SIG-M5 (cell line): ENCODE measurements around the gene ADGRL3.

Experiments
- DNase-seq: peaks from one replicate; lab custom pipeline; 2025; lab: John Stamatoyannopoulos, UW

ADGRL3 gene

DNA sequence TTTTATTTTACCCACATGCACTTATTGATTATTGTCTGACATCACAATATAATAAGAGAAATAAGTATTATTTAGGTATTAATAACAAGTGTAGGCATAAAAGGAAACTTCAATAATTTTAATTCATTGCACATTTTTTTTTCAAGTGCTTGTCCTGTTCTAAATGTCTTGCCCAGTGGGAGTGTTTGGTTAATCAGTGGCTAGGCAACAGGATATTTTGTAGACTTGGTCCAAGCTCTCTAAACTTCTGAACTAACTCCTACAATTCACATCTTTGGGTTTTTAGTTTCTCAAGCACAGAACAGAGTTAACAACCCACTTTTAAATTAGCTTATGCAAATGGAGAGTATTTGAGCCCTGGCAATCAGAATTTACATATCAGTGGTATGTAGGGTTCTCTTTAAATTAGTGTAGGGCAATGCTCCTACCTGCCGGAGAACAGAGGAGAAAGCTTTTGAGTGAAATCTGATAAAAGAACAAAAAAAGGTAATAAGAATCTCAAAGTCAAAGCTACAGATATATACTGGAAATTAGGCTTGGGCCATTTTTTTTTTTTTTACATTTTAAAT, 353.5 kb downstream of the ADGRL3 start:
- DNase-seq: no peak

GRCh38 chr4:61555789-61556188, 355.7 kb downstream of the ADGRL3 start:
- no peak for DNase-seq

GRCh38 chr4:61556277-61556676, 356.2 kb downstream of the ADGRL3 start:
- DNase-seq: no peak

DNA sequence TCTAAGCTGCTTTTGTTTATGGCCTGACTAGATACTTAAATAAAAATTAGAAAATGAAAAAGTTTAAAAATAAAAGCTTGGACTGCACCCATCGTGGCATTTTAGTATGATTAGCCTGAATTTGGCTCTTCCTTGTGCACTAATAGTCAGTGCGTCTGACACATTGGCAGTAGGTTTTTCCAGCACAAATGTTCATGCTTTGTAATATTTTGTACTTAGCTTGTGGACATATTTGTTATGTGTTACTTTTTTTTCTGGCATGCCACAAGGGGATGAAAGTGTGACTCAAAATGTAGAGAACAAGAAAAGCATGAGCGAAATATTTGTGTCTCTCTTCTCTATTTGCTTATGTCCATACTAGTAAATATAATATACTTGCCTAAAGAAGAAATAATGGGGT, 359.3 kb downstream of the ADGRL3 start:
- no peak for DNase-seq

DNA sequence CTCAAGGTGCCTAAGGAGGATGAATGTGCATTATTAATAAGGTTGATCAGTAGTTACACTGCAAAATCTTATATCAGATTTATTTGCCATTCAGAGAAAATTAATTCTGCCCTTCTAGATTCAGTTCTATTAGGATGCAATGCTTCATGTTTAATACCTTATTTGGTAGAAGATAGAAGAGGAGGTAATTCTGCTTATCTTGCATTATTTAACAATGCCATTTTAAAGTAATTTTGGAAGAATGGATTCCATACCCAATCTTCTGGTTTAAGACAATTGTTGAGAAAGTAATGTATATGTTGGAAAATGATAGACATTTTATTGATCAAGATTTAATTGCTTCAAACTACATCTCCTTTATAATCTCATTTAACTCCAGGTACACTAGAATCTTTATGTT, 360.9 kb downstream of the ADGRL3 start:
- no peak for DNase-seq

DNA sequence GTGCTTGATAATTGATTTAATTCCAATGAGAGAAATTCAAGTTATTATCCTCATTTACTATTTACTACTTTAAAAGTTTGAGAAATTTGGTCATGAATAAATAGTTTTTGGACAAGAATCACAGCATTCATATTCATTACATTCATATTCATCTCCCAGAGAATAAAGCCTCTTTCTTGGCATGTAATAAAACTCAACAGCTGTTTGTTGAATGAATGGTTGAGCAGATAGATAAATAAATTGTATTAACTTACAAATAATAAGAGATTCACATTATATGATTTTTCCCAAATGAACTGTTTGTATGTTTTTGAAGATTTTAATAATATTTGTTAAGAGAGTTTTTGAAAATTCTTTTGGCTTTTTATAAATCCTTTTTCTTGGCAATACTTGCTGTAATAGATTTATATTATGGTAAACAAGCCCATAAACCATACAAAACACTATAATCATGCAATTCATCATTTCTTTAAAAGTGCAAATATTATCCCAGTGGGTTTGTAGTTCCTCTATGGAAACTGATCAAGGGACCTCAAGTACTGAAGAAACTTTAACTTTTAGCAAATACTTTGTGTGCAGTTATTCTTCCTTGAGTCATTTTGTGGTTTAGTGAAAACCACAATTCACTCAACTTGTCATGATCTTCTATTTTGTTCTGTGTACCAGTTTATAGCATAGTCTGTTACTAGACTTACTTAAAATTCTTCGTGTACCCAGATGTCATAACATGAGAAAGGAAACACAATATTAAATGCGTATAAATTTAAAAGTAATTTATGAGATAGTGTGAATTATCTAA, 371.8 kb downstream of the ADGRL3 start:
- peak; percentile 52 for DNase-seq

DNA sequence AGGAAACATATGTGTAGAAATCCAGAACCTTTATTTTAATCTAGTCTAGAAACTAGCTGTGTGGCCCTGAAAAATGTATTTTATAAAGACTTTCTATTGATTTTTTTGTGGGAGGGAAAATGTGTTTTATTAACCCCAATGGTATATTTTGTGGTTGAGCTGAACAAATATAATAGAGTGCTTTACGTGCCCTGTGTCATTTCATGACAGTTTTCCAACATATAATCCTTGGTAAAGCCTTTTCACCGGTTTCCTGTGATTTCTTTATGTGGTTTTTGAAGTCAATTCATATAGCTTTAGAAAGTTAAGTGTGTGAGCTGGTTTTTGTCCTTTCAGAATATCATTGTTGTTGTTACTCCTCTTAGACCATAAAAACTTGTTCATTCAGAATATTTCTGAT, 375.7 kb downstream of the ADGRL3 start:
- no peak for DNase-seq

GRCh38 chr4:61579786-61580185, 379.7 kb downstream of the ADGRL3 start:
- no peak for DNase-seq

- no peak for DNase-seq
Observed at GRCh38 chr4:61580721-61581377, 380.7 kb downstream of the ADGRL3 start.

- DNase-seq: no peak
Observed at GRCh38 chr4:61583696-61584095, 383.6 kb downstream of the ADGRL3 start.

DNA sequence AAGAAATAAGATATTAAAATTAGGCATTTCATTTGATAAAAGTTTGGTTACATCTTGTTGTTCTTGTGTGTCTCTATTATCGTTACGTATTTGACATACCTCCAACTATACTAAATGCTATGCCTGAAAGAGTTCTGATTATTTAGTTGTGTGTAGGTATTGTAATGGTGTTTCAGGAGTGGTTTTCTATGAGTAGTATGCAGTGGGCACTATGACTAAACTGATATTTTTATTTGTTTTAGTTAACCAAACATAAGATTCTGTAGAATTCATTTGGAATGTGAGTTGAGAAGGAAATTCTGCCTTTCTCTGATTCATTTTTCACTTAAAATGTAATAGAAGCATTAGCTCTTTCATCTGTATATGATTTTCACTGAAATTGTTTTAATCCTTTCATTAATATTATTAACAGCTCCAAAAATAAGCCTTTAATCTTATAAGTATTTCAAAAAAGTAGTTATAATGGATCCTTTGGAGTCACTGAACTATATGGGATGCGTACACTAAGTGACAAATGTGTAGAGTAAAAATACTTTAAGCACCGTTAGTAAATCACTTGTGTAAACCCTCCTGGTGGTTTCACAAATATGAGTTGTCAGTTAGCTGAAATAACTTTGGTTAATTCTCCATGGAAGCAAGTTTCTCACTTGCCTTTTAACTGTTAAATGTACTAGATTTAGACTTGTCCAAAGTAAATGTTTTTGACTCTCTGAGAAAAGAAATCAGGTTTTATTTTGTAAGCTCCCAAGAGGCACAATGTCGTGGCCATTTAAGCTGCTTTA, 388.7 kb downstream of the ADGRL3 start:
- no peak for DNase-seq

DNA sequence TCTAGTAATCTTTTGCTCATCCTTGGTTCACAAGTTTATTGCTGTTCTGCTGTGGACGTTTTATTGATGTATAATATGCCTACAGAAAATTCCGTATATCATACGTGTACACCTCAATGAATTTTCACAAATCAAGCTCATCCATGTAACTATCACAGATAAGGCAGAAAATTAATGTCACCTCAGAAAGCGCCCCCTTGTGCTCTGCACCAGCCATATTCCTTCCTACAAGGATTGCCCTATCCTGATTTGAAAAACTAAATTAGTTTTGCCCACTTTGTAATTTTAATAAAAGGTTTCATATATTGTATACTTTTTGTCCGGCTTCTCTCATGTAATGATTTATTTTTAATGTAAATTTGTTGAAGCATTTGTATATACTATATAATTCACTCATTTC, 390.8 kb downstream of the ADGRL3 start:
- no peak for DNase-seq

GRCh38 chr4:61596606-61597340, 396.6 kb downstream of the ADGRL3 start:
- DNase-seq: no peak

DNA sequence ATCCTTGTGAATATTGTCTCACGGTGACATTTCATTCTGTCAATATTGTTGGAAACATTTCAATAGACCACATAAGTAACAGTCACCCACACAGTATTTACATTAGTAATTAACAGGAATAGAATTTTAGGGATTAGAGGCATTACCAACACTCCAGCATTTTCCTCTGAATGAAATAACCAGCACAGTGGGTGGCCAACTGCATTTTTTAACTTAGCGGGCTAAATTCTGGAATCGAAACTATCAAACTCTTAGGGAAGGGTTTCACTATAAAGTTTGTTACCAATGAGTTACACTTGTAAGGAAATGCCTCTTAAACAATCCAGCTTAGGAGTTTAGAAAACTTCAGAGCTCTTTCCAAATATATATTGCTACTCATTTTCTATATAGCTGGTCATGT, 403.0 kb downstream of the ADGRL3 start:
- DNase-seq: no peak

DNA sequence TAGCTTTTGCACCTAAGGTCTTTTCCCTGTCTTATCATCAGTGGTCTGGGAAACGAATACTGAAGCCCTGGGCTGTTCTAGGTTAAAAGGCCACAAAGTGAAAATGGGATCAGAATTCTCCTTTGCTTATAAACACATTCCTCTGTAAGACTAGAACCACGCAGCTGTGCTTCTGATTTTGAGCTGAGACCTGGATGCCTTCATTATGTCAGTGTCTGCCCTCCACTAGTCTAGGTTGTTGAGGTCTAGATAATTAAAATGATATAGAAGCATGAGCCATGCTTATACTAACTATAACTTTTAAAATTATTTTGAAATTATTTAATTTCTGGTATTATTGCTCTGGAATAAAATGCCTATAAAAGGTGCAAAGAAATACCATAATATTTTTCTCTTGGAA, 403.9 kb downstream of the ADGRL3 start:
- no peak for DNase-seq

- DNase-seq: no peak
Observed at GRCh38 chr4:61605984-61606383, 405.9 kb downstream of the ADGRL3 start.

GRCh38 chr4:61614231-61614630, 414.1 kb downstream of the ADGRL3 start:
- DNase-seq: no peak

DNA sequence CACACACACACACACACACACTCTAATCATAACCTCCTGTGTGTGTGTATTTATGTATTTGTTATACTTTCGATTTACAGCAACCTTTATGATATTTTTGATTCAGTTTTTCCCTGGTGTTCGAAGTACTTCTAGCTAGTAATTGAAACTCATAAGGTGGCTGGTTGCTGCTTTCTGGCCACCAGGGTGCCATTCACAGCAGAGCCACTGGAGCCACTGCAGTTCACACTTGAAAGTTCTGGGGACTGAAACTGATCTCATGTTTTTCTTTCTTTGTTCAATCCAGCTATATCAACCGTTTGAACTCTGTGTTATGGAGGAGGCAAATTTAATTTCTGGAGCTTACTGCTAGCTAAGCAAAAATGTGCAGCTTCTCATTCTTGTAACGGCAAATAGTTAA, 419.4 kb downstream of the ADGRL3 start:
- no peak for DNase-seq

GRCh38 chr4:61628282-61628681, 428.2 kb downstream of the ADGRL3 start:
- no peak for DNase-seq

DNA sequence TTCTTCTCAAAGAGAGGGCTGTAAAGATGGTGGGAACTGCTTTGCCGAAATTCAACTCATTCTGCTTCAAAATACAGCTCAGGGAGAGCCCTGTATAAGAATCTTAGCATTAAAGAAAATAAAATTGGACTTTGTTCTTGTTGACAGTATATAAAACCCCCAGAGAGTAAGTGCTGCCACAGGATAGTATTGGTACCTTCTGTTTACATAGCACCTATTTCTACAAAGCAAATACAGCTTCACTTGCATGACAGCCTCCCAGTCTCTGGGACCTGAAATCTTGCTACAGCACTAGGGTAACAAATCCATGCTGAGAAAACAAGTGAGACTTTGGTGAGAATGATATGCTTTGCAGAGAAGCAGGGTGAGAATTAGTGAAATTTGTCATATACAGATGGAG, 428.6 kb downstream of the ADGRL3 start:
- DNase-seq: no peak

- DNase-seq: no peak
Observed at GRCh38 chr4:61630548-61630947, 430.4 kb downstream of the ADGRL3 start.

DNA sequence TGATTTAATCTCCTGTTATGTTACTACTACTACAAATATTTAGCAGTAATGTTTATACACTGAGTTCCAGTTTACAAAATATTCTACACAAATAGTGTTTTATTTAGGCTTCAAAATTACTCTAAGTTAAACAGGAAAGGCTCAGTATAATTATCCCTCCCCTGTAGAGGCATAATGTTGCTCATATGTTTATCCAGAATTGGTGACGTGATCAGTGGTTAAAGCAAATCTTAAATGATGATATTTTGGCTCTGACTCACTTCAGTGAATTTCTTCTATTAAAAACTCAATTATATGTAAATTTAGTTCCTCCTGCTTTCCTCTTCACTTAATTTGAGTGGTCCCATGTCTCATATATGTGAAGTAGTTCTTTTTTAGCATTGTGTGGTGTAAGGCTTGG, 438.5 kb downstream of the ADGRL3 start:
- DNase-seq: no peak
